Measurements from ENCODE around the gene L1CAM.

Gene L1CAM

GRCh38 chrX:153903238-153903980 is 17.4 kb upstream of the L1CAM start:
- DNase-seq = no peak

GRCh38 chrX:153902385-153902784 is 16.4 kb upstream of the L1CAM start:
- DNase-seq = no peak

GRCh38 chrX:153901753-153902140 is 15.8 kb upstream of the L1CAM start:
- DNase-seq = no peak

GRCh38 chrX:153900831-153901752 is 15.1 kb upstream of the L1CAM start:
- DNase-seq = no peak

- DNase-seq = no peak
These were observed 11.9 kb upstream of the L1CAM start for GRCh38 chrX:153897899-153898298.

GRCh38 chrX:153889123-153889522 is 3.1 kb upstream of the L1CAM start:
- DNase-seq = no peak

GRCh38 chrX:153888344-153888743 is 2.4 kb upstream of the L1CAM start:
- no peak for DNase-seq

- DNase-seq = no peak
These were observed 1.4 kb upstream of the L1CAM start for GRCh38 chrX:153887385-153887784.

GRCh38 chrX:153886915-153887314 is 942 bp upstream of the L1CAM start:
- DNase-seq = no peak

GRCh38 chrX:153885208-153885787 is 675 bp downstream of the L1CAM start:
- DNase-seq = no peak

GRCh38 chrX:153884590-153884989 is 1.4 kb downstream of the L1CAM start:
- peak; percentile 35 for DNase-seq

- DNase-seq = no peak
These were observed 1.8 kb downstream of the L1CAM start for GRCh38 chrX:153884136-153884535.

GRCh38 chrX:153883163-153883843 is 2.7 kb downstream of the L1CAM start:
- no peak for DNase-seq

- no peak for DNase-seq
These were observed 3.4 kb downstream of the L1CAM start for GRCh38 chrX:153882557-153882956.

GRCh38 chrX:153882086-153882498 is 3.9 kb downstream of the L1CAM start:
- DNase-seq = no peak

GRCh38 chrX:153881281-153881680 is 4.7 kb downstream of the L1CAM start:
- DNase-seq = no peak

GRCh38 chrX:153880440-153880815 is 5.5 kb downstream of the L1CAM start:
- DNase-seq = no peak

- no peak for DNase-seq
These were observed 6.1 kb downstream of the L1CAM start for GRCh38 chrX:153879741-153880439.

- peak; percentile 62 for DNase-seq
These were observed 6.9 kb downstream of the L1CAM start for GRCh38 chrX:153878969-153879653.

- no peak for DNase-seq
These were observed 7.6 kb downstream of the L1CAM start for GRCh38 chrX:153878345-153878744.

- no peak for DNase-seq
These were observed 8.3 kb downstream of the L1CAM start for GRCh38 chrX:153877571-153878261.
